Activated effector memory CD4-positive, alpha-beta T cell treated with anti-CD3 and anti-CD28 coated beads, Interleukin-2, amount 50 U/mL, for 16 hours (primary cell): ENCODE results near the gene HOXB8.
A peak's percentile ranks its signal among the peaks of the same experiment; 100 is the strongest.

Source experiments
- DNase-seq: peaks from one replicate; pipeline ENCODE4 v3.0.0-alpha.2; 2020

HOXB8 gene

GRCh38 chr17:48582750-48583069 is 32.4 kb downstream of the HOXB8 start:
- no peak for DNase-seq

GRCh38 chr17:48579760-48580554 is 35.1 kb downstream of the HOXB8 start:
- DNase-seq: no peak

DNA sequence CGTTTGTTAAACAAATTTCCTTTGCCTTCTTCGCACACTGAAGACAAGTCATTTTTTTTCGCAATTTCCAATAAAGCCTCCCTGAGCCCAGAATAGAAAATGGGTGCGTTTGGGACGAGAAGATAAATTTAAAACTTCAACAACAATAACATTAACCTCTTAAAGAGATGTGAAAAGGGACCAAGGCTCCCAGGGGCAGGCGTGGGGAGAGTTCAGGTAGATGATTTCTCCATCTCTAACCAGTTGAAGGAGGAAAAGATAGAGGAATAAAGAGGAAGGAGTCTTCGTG is 35.7 kb downstream of the HOXB8 start:
- DNase-seq: no peak

DNA sequence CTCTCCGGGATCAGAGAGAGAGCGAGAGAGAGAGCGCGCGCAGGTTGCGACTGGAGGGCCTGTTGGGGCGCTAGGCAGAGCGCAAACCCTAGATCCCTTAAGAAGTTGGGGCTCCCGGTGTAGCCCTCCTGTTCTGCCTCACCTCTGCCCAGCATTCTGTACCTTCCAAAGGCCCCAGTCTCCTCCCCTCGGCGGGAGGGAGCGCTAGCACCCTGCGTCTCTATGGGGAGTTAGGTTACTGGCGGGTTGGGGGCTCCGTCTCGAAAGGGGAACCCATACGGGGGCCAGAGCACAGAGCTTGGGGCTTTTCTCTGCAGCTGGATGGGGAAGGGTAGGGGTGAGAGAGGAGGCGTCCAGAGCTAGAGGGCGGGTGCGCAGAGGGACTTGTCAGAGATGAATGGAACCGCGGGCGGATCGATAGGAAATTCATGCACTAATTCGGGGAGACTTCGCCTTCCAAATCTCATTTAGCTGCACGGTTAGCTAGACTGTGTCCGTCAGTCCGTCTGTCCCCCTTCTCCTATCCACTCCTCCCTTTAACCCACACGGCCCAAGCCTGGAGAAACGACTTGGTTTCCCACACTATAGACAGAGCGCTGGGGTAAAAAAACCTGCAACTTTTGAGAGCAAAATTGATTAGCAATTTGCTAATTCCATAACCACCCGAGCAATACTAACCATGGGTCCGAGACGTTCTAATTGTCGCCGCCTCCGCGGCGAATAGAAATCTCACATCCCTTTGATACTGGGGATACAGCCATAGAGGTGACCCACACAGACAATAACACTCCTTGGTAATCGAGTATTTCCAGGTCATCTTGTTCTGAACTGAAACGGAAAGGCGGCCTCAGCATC is 36.2 kb downstream of the HOXB8 start:
- DNase-seq: no peak

DNA sequence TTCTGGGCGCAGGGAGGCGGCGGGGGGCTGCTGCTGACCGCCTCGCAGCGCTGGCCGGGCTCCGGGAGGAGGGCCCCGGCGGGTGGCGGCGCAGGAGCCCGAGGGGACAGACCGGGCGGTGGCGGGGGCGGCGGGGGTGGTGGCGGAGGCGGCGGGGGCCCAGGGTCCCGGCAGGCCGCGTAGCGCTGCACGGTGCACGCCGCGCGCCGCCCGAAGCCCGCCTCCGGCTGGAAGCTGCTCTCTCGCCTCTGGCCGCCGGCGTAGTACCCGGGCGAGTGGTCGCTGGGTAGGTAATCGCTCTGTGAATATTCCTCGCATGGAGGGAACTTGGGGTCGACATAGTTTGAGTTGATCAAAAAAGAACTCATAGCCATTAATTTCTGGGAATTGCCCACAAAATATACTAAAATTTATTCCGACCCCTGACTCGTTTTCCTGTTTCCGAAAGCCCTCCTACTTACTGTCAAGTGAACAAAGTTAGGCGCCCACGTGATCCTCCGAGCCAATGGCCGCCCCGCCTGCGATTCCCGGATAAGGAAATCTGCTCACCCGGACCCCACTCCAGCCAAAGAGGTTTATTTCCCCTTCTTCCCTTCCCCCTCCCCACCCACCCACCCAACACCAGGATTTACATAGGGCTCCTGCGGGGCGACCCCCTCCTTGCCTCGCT is 37.0 kb downstream of the HOXB8 start, which contains the start of gene HOXB4:
Gene HOXB4, minus strand, starts transcription at position 405 of the 670 bp plus-strand sequence. Its CDS starts 31 bp downstream, at position 374.
- peak; percentile 87 for DNase-seq

GRCh38 chr17:48577330-48577945 is 37.7 kb downstream of the HOXB8 start:
- no peak for DNase-seq

DNA sequence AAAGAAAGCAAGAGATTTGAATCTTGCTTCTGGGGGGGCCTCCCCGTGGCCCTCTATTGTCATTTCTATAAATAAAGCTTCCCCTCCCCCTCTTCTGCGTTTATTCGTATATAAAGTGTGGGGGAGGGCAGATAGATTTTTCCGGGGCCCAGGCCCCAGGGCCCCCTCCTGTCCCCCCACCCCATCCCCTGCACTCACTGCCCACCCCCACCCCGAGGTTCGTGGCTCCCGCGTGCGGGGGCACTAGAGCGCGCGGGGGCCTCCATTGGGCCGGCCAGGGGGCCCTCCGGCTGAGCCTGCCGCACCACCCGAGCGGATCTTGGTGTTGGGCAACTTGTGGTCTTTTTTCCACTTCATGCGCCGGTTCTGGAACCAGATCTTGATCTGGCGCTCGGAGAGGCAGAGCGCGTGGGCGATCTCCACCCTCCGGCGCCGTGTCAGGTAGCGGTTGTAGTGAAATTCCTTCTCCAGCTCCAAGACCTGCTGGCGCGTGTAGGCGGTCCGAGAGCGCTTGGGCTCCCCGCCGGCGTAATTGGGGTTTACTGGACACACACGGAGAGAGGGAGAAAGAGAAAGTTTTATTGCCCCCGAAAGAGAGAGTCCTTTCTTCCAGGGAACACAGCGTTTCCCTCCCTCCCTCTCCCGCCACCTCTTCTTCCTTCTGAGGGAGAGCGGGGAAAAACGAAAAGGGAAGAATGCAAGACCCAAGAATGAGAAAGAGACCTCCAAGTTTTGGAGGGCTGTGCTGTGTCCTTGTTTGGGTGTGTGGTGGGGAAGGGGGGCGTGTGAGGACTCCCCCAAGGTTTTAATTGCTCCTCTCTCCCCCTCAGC is 38.4 kb downstream of the HOXB8 start:
- no peak for DNase-seq

DNA sequence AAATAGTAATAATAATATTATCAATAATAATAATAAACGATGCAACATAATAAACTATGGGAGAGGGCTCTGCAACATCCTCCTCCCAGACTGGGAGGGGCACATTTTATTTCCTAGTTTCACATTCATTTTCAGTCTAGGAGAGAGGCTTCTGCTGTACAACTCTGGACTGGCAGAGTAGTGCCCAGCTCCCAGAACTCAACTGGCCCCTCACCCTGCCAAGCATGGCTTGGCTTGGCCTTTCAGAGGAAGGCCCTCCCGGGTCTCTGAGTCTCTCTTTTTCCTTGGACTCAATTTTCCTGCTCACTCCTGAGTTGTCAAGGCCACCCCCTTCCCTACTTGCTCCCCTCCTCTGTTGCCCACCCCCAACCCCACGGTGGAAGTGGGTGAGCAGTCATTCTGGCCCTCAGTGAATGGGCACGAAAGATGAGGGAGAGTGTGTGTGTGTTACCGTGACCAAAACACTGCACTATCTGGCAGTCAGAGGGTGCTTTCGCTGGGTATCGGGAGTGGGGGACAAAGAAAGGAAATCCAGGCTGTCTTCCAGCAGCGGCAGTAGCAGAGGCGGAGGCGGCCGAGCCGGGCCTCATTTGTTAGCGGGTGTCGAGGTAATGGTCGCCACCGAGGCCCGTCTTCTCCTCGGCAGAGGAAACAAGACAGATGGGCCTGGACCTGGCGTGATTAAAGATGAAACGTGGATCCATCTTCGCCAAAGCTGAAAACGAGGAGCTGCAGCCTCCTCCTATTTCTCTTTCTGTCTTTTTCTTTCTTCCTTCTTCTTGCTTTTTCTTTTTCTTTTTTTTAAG is 39.2 kb downstream of the HOXB8 start:
- DNase-seq: no peak

DNA sequence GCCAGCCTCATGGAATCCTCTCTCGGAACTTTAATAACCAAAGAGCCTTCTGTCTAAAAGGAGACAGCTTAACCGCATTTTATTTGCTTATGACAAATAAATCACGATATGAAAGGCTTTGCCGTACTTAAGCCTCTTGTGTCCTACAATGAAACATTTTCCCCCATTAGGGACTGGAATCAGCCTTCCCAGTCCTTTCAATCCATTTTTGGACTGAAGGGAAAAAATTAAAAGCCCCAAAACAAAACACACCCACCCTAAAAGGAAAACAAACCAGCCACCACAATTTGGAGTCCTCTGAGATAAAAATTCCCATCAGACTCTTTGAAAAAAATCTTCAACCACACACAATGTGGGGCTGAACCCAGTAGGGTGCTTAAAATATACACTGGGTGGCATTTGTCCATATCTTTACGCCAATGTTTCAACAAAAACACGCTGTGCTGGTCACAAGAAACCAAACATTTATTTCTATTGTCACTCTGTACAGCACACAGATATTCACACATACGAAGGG is 40.0 kb downstream of the HOXB8 start:
- no peak for DNase-seq

- no peak for DNase-seq
Observed at GRCh38 chr17:48574505-48575065, 40.5 kb downstream of the HOXB8 start.

GRCh38 chr17:48571826-48572417 is 43.2 kb downstream of the HOXB8 start:
- DNase-seq: no peak

- no peak for DNase-seq
Observed at GRCh38 chr17:48571024-48571818, 43.9 kb downstream of the HOXB8 start.

DNA sequence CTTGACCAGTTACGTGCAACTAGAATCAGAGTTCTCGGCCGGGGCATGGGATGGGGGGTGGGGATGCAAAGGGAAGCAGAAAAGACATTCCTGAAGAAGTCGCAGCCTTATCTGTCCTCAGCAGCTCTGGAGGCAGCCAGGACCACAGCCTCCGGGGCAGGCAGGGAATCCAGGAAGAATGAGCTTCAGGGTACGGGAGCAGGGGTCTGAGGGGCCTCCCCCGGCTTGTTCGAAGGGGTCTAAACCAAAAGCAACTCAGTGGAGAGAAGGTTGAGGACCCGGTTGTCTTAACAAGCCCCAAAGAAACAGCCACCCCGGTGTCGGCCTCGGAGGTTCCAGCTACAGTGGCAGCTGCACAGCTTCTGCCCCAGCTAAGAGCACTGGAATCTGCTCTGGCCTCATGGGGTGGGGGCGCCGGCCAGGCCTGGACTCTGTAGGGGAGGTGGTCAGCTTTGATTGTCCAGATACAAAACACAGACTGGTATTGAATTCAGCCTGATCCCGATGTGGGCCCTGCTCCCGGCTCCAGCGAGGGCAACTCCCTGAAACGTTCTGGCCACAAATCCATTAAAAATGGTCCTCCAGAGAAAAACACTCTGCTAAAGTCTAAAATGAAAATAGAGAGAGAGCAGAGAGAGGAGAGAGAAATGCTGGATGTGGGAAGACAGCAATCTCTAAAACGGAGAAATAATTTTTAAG is 44.6 kb downstream of the HOXB8 start:
- no peak for DNase-seq

- no peak for DNase-seq
Observed at GRCh38 chr17:48569674-48570324, 45.3 kb downstream of the HOXB8 start.

DNA sequence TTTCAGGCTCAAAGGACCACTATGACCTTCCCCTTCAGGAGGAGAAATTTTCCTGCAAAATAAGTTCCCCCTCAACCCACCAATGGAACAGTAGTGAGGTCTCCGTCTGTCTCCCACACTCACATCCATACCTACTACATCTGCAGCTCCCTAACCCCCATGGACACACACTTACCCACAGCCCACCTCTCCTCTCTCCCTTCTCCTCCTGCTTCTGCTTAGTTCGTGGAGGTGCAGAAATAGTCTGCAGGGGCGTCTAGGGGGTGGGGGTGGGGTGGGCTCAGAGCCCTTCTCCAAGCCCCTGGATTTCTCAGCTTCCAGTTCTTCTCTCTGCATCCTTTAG is 45.9 kb downstream of the HOXB8 start:
- no peak for DNase-seq

DNA sequence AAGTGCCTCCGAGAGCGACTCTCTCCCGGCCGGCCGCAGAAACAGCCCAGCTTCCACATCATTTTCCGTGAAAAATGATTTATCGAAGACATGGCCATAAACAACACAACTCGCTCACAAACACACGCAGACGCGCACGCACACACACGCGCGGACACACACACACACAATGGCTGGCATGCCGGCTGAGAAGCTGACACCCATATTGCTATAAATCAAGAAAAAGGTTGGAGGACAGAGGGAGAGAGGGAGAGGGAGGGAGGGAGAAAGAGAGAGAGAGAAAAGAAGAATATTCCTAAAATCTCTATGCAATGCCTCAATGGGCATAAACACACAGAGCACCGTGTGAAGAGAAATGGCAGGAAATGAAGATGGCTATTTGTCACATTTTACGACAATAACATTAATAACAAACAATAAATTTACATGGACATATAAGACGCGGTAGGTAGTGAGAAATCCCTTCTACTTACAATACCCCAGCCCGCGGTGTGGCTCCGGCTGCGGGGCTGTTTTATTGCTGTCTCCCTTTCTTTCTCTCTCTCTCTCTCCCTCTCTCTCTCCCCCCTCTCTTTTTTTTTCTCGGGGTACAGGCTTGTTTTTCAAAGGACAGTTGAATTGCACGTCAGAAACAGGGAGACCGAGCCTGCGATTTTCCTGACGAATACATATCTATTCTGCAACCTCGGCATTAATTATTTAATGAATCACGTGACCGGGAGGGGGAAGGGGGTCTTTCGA is 46.4 kb downstream of the HOXB8 start:
- no peak for DNase-seq

- DNase-seq: no peak
Observed at GRCh38 chr17:48567646-48568354, 47.3 kb downstream of the HOXB8 start.
